Adrenal gland (tissue), 5 donors: ENCODE data around the gene NRP2.

Source experiments
- CTCF ChIP-seq, 6 experiments: fragments of 450-650 bp in 4 of 6; fragments of 200-600 bp in 2 of 6; sonication (generic) in 1 of 6; IDR thresholded peaks; 1 replicate in 5 of 6; 2 replicates in 1 of 6; pipeline versions ENCODE4 v1.5.1 to v1.8.0; 2016 to 2021; ENCODE audit warnings: antibody characterized with exemption in 6 of 6, mild to moderate bottlenecking in 2 of 6, moderate library complexity in 1 of 6
- POLR2A ChIP-seq, 2 donors: fragments of 450-650 bp; IDR thresholded peaks; one replicate each; pipeline ENCODE4 v1.6.1; 2017; ENCODE audit warnings: antibody characterized with exemption in 2 of 2, mild to moderate bottlenecking in 2 of 2, moderate library complexity in 1 of 2
- donor health status: DM: no; HTN: no; CAD: no.

- TF ChIP-seq POLR2A (IDR thresholded peaks at IDR 0.05) = no peak
- no peak for TF ChIP-seq CTCF (IDR thresholded peaks at IDR 0.05)
Observed at GRCh38 chr2:205656941-205657340, 25.4 kb upstream of the NRP2 start.
